C4-2B (cell line): ENCODE measurements around the gene BABAM2.
"Not testable (repeated sequence)": the region's sequence is repeated elsewhere in the genome, so short reads cannot be mapped to it uniquely, and the experiment has no call there.

Experiments
- H3K27ac ChIP-seq: fragments of 450-650 bp; 2 replicates; pipeline ENCODE4 v1.5.1; 2017
- CTCF ChIP-seq: fragments of 450-650 bp; conservative IDR thresholded peaks from 2 replicates; pipeline ENCODE4 v1.5.1; 2017; ENCODE audit warnings: mild to moderate bottlenecking
- ZFX ChIP-seq: fragments of 450-650 bp; IDR thresholded peaks from 2 replicates; pipeline ENCODE4 v1.6.1; 2017

Gene BABAM2

GRCh38 chr2:27960237-27960912, 69.8 kb downstream of the BABAM2 start:
- TF ChIP-seq ZFX (no peak), CTCF (no peak)
- H3K27ac ChIP-seq = no peak overlapping the region

- H3K27ac ChIP-seq = no peak overlapping the region
- no peak for TF ChIP-seq ZFX
- no peak for TF ChIP-seq CTCF
These were observed 71.5 kb downstream of the BABAM2 start for GRCh38 chr2:27962006-27962405.

GRCh38 chr2:27963472-27963871, 72.9 kb downstream of the BABAM2 start:
- TF ChIP-seq CTCF (no peak), ZFX (no peak)
- H3K27ac ChIP-seq = no peak overlapping the region

- TF ChIP-seq ZFX (no peak), CTCF (no peak)
- no peak overlapping the region for H3K27ac ChIP-seq
These were observed 73.5 kb downstream of the BABAM2 start for GRCh38 chr2:27964067-27964466.

- TF ChIP-seq CTCF = no peak
- no peak for TF ChIP-seq ZFX
- H3K27ac ChIP-seq = no peak overlapping the region
These were observed 75.3 kb downstream of the BABAM2 start for GRCh38 chr2:27965841-27966240.

- no peak for TF ChIP-seq CTCF
- TF ChIP-seq ZFX = no peak
- H3K27ac ChIP-seq = no peak overlapping the region
These were observed 75.9 kb downstream of the BABAM2 start for GRCh38 chr2:27966466-27966865.

- TF ChIP-seq ZFX (no peak), CTCF (no peak)
- H3K27ac ChIP-seq = peak overlapping the region; percentile 81; the same call in 1 of the 2 replicates
These were observed 76.5 kb downstream of the BABAM2 start for GRCh38 chr2:27967076-27967475.

GRCh38 chr2:27968045-27968444, 77.5 kb downstream of the BABAM2 start:
- H3K27ac ChIP-seq = peak overlapping the region; percentile 81

GRCh38 chr2:27968957-27969356, 78.4 kb downstream of the BABAM2 start:
- H3K27ac ChIP-seq = not testable (repeated sequence)
